DND-41 (cell line): ENCODE data around the gene PASK.

Source experiments
- ATAC-seq: fragments of 200-7000 bp; cut with Tn5 transposase; 3 replicates; pipeline ENCODE4 v1.9.1; 2021; ENCODE audit warnings: low read depth; ENCODE audit not compliant: insufficient read depth
- DNase-seq: peaks from one replicate; pipeline ENCODE4 v3.0.0-alpha.2; 2020
- H2AFZ ChIP-seq: 2 replicates; pipeline ENCODE4 v1.6.0; 2012; ENCODE audit warnings: low read depth, low read length
- H3K27ac ChIP-seq: 2 replicates; pipeline ENCODE4 v1.5.1; 2012; ENCODE audit warnings: low read length, inconsistent platforms
- H3K27me3 ChIP-seq: fragments of 200-600 bp; sonication (generic); 2 replicates; pipeline ENCODE4 v1.6.0; 2012; ENCODE audit warnings: low read length, mild to moderate bottlenecking, inconsistent platforms; ENCODE audit not compliant: insufficient read depth, poor library complexity
- H3K36me3 ChIP-seq: 2 replicates; pipeline ENCODE4 v1.5.1; 2012; ENCODE audit warnings: low read length, inconsistent platforms; ENCODE audit not compliant: insufficient read depth
- H3K4me1 ChIP-seq: 2 replicates; pipeline ENCODE4 v1.5.1; 2012; ENCODE audit warnings: mild to moderate bottlenecking, low read length; ENCODE audit not compliant: insufficient read depth
- H3K4me2 ChIP-seq: 2 replicates; pipeline ENCODE4 v1.6.0; 2012; ENCODE audit warnings: mild to moderate bottlenecking, moderate library complexity, low read length, inconsistent platforms; ENCODE audit not compliant: insufficient read depth
- H3K4me3 ChIP-seq, 2 experiments: fragments of 200-600 bp in 1 of 2; shearing (Covaris generic) in 1 of 2; 2 replicates each; pipeline ENCODE4 v1.5.1; 2012 to 2016; ENCODE audit warnings: inconsistent platforms in 2 of 2, low read length in 2 of 2, mild to moderate bottlenecking in 2 of 2, low read depth in 1 of 2, moderate library complexity in 1 of 2
- H3K79me2 ChIP-seq: 2 replicates; pipeline ENCODE4 v1.6.0; 2012; ENCODE audit warnings: low read length, inconsistent platforms; ENCODE audit not compliant: insufficient read depth
- H3K9ac ChIP-seq: 2 replicates; pipeline ENCODE4 v1.6.0; 2012; ENCODE audit warnings: low read depth, mild to moderate bottlenecking, inconsistent platforms, low read length, moderate library complexity
- H3K9me3 ChIP-seq: 2 replicates; pipeline ENCODE4 v1.5.1; 2012; ENCODE audit warnings: low read length, moderate library complexity, mild to moderate bottlenecking, inconsistent platforms; ENCODE audit not compliant: insufficient read depth, severe bottlenecking
- H4K20me1 ChIP-seq: 2 replicates; pipeline ENCODE4 v1.6.0; 2012; ENCODE audit warnings: low read length; ENCODE audit not compliant: insufficient read depth
- CTCF ChIP-seq: IDR thresholded peaks from 2 replicates; pipeline ENCODE4 v1.5.1; 2012; ENCODE audit warnings: borderline replicate concordance, low read length, moderate library complexity, mild to moderate bottlenecking; ENCODE audit not compliant: poor library complexity, severe bottlenecking; ENCODE audit errors: extremely low read depth
- EZH2 ChIP-seq: IDR thresholded peaks from 3 replicates; pipeline ENCODE4 v1.6.1; 2012; ENCODE audit warnings: borderline replicate concordance, low read depth, mild to moderate bottlenecking, moderate library complexity, low read length, inconsistent platforms; ENCODE audit not compliant: severe bottlenecking

Gene PASK

GRCh38 chr2:241132538-241133435, 16.5 kb downstream of the PASK start:
- DNase-seq, result no peak
- Histone ChIP-seq H3K9ac (no peak overlapping the region), H3K79me2 (no peaks in the 10 kb centered on the region), H3K27ac (no peak overlapping the region), H3K36me3 (peaks cover 66% of the 10 kb centered on the region), H3K9me3 (no peaks in the 10 kb centered on the region), H3K4me1 (no peaks in the 10 kb centered on the region), H3K4me2 (no peak overlapping the region), H2AFZ (no peak overlapping the region), H4K20me1 (0 out of 2 replicates have a peak, but pooled peaks cover 4% of the 10 kb centered on the region), H3K4me3 (no peak overlapping the region), H3K27me3 (no peaks in the 10 kb centered on the region)
- no peak for ATAC-seq
- TF ChIP-seq CTCF (no peak), EZH2 (no peak)

- Histone ChIP-seq H3K27me3 (no peaks in the 10 kb centered on the region), H3K9ac (no peak overlapping the region), H2AFZ (no peak overlapping the region), H3K9me3 (no peaks in the 10 kb centered on the region), H3K79me2 (no peaks in the 10 kb centered on the region), H3K36me3 (peaks cover 62% of the 10 kb centered on the region), H3K4me1 (no peaks in the 10 kb centered on the region), H3K27ac (no peak overlapping the region), H3K4me2 (no peak overlapping the region), H4K20me1 (0 out of 2 replicates have a peak, but pooled peaks cover 4% of the 10 kb centered on the region), H3K4me3 (no peak overlapping the region)
- ATAC-seq (no peak), DNase-seq (no peak)
- TF ChIP-seq EZH2 (no peak), CTCF (no peak)
These were observed 17.7 kb downstream of the PASK start for GRCh38 chr2:241131531-241131930.

GRCh38 chr2:241130316-241130715, 19.0 kb downstream of the PASK start:
- H3K79me2 ChIP-seq, result no peaks in the 10 kb centered on the region
- no peak overlapping the region for H3K27ac ChIP-seq
- no peaks in the 10 kb centered on the region for H3K9me3 ChIP-seq
- no peak overlapping the region for H2AFZ ChIP-seq
- H3K4me2 ChIP-seq, result no peak overlapping the region
- H3K9ac ChIP-seq, result no peak overlapping the region
- ATAC-seq (no peak), DNase-seq (no peak)
- no peak overlapping the region for H3K4me3 ChIP-seq
- H3K27me3 ChIP-seq, result no peaks in the 10 kb centered on the region
- no peaks in the 10 kb centered on the region for H3K4me1 ChIP-seq
- H3K36me3 ChIP-seq, result peaks cover 61% of the 10 kb centered on the region
- TF ChIP-seq EZH2, result no peak
- no peak for TF ChIP-seq CTCF
- 0 out of 2 replicates have a peak, but pooled peaks cover 7% of the 10 kb centered on the region for H4K20me1 ChIP-seq
